ENCODE data around the gene SRXN1. TPM values are rescaled to one million over a fixed set of nuclear protein-coding genes. Genes with fewer than 3 reads are reported as not detected.
"Not testable (repeated sequence)": the region's sequence is repeated elsewhere in the genome, so short reads cannot be mapped to it uniquely, and the experiment has no call there.

Gene SRXN1
- polyA plus RNA-seq, 1 experiment: 50.9 TPM

DNA sequence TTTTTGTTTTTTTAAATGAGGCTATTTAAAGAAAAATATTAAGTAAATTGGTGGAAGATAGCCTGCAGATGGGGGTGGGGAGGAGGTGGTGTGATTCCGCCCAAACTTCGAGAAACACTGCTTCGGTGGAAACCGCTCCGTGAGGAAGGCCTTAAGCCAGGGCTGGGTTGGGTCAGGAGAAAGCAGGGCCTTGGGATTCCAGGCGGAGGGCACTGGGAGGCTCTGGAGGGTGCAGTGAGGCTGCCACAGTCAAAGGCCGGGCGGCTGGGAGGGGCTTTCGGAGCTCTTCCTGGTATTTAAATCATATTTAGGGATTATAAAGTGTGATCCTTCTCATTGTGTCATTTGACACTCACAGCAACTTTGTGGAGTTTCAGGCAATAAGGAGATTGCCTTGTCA, 44.8 kb upstream of the SRXN1 start:
- Histone ChIP-seq H3K36me3 (ENCODE audit: control insufficient read depth, insufficient read depth, low read length) (no peaks in the 10 kb centered on the region), H3K27me3 (ENCODE audit: control insufficient read depth, insufficient read depth, low read length) (peaks cover 2% of the 10 kb centered on the region; the same call in 1 of the 2 replicates), H3K4me3 (ENCODE audit: low read depth, low read length) (no peak overlapping the region)
- DNase-seq (ENCODE audit: low read depth): no peak
- ChIA-PET POLR2A (no interaction called here), CTCF (no interaction called here)
- TF ChIP-seq, protein P1, sequence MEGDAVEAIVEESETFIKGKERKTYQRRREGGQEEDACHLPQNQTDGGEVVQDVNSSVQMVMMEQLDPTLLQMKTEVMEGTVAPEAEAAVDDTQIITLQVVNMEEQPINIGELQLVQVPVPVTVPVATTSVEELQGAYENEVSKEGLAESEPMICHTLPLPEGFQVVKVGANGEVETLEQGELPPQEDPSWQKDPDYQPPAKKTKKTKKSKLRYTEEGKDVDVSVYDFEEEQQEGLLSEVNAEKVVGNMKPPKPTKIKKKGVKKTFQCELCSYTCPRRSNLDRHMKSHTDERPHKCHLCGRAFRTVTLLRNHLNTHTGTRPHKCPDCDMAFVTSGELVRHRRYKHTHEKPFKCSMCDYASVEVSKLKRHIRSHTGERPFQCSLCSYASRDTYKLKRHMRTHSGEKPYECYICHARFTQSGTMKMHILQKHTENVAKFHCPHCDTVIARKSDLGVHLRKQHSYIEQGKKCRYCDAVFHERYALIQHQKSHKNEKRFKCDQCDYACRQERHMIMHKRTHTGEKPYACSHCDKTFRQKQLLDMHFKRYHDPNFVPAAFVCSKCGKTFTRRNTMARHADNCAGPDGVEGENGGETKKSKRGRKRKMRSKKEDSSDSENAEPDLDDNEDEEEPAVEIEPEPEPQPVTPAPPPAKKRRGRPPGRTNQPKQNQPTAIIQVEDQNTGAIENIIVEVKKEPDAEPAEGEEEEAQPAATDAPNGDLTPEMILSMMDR (IDR thresholded peaks at IDR 0.05; ENCODE audit: insufficient read depth, low read depth, low read length): no peak

DNA sequence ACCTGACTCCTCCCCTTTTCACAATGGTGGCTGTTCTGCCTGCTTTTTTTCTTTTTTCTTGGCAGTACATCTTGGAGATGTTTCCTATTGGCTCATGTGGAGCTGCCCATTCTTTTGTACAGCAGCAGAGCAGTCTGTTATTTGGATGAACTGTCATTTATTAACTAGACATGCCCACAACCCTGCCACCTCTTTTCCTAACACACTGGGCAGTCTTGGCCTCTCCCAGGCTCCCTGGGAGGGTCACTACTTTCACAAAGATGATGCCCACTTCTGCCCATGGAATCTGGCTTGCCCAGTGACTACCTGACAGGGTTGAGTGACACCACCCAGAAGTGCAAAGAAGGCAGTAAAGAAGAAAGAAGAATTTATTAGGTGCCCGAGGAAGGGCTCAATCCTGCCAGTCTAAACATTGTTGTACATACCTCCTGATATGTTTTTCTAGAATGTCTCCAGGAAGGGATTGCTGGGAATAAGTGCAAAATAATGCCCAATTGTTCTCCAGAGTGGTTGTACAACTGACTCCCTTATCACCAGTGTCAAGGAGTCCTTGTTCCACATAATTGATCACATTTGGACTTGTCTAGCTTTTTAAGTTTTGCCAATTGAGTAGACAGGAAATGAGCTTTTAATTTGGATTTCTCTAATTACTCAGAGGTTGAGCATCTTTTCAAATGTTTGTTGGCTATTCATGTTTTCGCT, 42.3 kb upstream of the SRXN1 start:
- TF ChIP-seq, protein P1 (IDR thresholded peaks at IDR 0.05; ENCODE audit: insufficient read depth, low read depth, low read length): no peak
- ChIA-PET CTCF (interaction anchor here (1.2 kb wide), 1 partner anchor 44 kb away, joined by 3 read pairs; no protein-coding TSS in a partner anchor), POLR2A (no interaction called here)
- no peak for DNase-seq (ENCODE audit: low read depth)
- H3K4me3 ChIP-seq (ENCODE audit: low read depth, low read length): no peak overlapping the region
- no peaks in the 10 kb centered on the region; the same call in 1 of the 2 replicates for H3K27me3 ChIP-seq (ENCODE audit: control insufficient read depth, insufficient read depth, low read length)
- H3K36me3 ChIP-seq (ENCODE audit: control insufficient read depth, insufficient read depth, low read length): no peaks in the 10 kb centered on the region

GRCh38 chr20:694496-694895, 41.5 kb upstream of the SRXN1 start:
- no peak for DNase-seq (ENCODE audit: low read depth)
- ChIA-PET POLR2A (no interaction called here), CTCF (no interaction called here)
- H3K27me3 ChIP-seq (ENCODE audit: control insufficient read depth, insufficient read depth, low read length): no peaks in the 10 kb centered on the region
- no peaks in the 10 kb centered on the region for H3K36me3 ChIP-seq (ENCODE audit: control insufficient read depth, insufficient read depth, low read length)
- TF ChIP-seq, protein P1 (IDR thresholded peaks at IDR 0.05; ENCODE audit: insufficient read depth, low read depth, low read length): no peak
- H3K4me3 ChIP-seq (ENCODE audit: low read depth, low read length): no peak overlapping the region

GRCh38 chr20:693786-694185, 40.8 kb upstream of the SRXN1 start:
- H3K4me3 ChIP-seq (ENCODE audit: low read depth, low read length); H3K27me3 ChIP-seq (ENCODE audit: control insufficient read depth, insufficient read depth, low read length); H3K36me3 ChIP-seq (ENCODE audit: control insufficient read depth, insufficient read depth, low read length); POLR2A ChIA-PET; DNase-seq (ENCODE audit: low read depth); CTCF ChIA-PET: not testable (repeated sequence)

DNA sequence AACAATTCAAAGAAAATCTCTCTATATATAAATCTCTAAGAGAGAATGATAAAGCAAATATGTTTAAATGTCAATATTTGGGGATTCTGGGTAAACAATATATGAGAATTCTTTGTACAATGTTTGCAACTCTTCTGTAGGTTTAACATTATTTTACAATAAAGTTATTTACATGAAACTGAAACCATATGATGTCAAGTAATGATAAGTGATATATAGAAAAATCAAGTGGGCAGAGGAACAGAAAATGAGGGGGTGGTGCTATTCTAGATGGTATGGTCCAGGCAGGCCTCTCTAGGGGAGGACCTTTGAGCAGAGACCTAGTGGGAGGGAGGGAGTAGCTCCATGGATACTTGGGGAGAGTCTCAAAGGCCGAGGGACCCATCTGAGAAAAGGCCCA, 39.0 kb upstream of the SRXN1 start:
- POLR2A ChIA-PET: no interaction called here
- no peaks in the 10 kb centered on the region for H3K36me3 ChIP-seq (ENCODE audit: control insufficient read depth, insufficient read depth, low read length)
- peaks cover 8% of the 10 kb centered on the region for H3K27me3 ChIP-seq (ENCODE audit: control insufficient read depth, insufficient read depth, low read length)
- CTCF ChIA-PET: interaction anchor here (1.0 to 1.1 kb wide), 2 partner anchors 24 to 130 kb away, joined by 3 to 4 read pairs; no protein-coding TSS in a partner anchor
- DNase-seq (ENCODE audit: low read depth): no peak
- TF ChIP-seq, protein P1 (IDR thresholded peaks at IDR 0.05; ENCODE audit: insufficient read depth, low read depth, low read length): no peak
- H3K4me3 ChIP-seq (ENCODE audit: low read depth, low read length): no peak overlapping the region

DNA sequence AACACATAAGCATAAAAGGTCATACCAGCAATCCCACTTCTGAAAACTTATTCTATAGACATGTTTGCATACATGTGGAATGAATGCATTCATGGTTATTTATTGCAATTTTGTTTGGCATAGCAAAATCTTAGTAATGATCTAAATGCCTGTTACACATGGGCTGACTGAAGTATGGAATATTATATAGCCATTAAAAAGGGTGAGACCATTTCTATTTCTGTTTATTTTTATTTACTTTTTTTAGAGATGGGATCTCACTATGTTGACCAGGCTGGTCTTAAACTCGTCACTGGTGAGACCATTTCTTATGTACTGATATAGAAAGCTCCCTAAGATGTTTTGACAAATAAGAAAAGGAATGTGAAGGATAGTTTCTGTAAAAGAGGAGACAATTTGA, 36.9 kb upstream of the SRXN1 start:
- H3K27me3 ChIP-seq (ENCODE audit: control insufficient read depth, insufficient read depth, low read length): peaks cover 8% of the 10 kb centered on the region
- DNase-seq (ENCODE audit: low read depth): no peak
- TF ChIP-seq, protein P1 (IDR thresholded peaks at IDR 0.05; ENCODE audit: insufficient read depth, low read depth, low read length): no peak
- no peak overlapping the region for H3K4me3 ChIP-seq (ENCODE audit: low read depth, low read length)
- ChIA-PET POLR2A (no interaction called here), CTCF (interaction anchor here (0.6 to 1.4 kb wide), 3 partner anchors 11 to 15 kb away, joined by 3 to 4 read pairs (median 4); partner anchors contain the start of gene SCRT2)
- no peaks in the 10 kb centered on the region for H3K36me3 ChIP-seq (ENCODE audit: control insufficient read depth, insufficient read depth, low read length)
